NCI-H82 (cell line): ENCODE measurements around the gene AKAP12.
"Not testable (repeated sequence)": the region's sequence is repeated elsewhere in the genome, so short reads cannot be mapped to it uniquely, and the experiment has no call there.

Experiments
- DNase-seq: peaks from one replicate; lab custom pipeline; 2025; lab: John Stamatoyannopoulos, UW

The AKAP12 gene

DNA sequence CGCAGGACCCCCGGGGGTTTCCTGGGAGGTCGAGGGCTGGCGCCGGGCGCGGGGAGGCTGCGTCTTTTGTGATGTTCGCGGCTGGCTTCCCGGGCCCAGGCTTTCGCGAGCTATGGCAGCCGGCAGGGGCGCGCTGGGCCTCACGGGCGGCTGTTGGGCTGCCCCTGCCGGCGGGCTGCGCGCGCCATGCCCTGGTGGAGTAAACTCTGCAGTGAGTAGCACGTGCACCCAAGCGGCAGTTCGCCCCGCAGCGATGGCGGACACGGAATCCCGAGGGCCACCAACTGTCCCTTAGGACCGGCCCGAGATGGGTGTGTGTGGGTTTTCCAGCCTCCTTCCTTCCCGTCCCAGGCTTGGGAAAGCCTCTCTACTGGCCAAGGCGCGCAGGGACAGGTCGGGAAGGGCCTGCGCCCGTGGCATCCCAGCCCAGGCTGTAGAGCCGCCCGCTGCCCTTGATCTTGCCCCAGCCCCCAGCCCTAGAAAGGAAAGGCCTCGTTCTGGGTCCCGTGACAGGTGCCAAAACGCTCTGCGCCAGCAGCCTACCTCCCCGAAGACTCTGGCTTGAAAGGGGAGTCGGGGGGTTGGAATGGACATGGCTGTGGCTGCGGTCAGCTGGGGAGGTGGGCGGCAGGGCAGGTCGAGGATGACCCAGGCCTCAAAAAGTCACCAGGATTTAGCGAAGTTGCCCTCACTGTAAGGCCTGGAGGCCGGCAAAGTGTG lies 101.9 kb downstream of the AKAP12 start:
- DNase-seq = no peak

DNA sequence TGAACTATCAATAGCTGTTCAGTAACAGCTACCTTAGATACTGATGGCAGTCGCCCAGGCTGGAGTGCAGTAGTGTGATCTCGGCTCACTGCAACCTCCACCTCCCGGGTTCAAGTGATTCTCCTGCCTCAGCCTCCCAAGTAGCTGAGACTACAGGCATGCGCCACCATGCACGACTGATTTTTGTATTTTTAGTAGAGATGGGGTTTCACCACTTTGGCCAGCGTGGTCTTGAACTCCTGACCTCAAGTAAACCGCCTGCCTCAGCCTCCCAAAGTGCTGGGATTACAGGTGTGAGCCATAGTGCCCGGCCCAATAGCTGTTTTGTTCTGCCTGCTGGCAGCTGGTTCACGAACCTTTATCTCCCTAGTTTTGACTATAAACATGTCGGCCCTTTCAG lies 103.0 kb downstream of the AKAP12 start:
- DNase-seq = not testable (repeated sequence)

DNA sequence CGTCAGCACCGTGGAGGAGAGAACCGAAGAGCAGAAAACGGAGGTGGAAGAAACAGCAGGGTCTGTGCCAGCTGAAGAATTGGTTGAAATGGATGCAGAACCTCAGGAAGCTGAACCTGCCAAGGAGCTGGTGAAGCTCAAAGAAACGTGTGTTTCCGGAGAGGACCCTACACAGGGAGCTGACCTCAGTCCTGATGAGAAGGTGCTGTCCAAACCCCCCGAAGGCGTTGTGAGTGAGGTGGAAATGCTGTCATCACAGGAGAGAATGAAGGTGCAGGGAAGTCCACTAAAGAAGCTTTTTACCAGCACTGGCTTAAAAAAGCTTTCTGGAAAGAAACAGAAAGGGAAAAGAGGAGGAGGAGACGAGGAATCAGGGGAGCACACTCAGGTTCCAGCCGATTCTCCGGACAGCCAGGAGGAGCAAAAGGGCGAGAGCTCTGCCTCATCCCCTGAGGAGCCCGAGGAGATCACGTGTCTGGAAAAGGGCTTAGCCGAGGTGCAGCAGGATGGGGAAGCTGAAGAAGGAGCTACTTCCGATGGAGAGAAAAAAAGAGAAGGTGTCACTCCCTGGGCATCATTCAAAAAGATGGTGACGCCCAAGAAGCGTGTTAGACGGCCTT lies 110.0 kb downstream of the AKAP12 start:
- no peak for DNase-seq

DNA sequence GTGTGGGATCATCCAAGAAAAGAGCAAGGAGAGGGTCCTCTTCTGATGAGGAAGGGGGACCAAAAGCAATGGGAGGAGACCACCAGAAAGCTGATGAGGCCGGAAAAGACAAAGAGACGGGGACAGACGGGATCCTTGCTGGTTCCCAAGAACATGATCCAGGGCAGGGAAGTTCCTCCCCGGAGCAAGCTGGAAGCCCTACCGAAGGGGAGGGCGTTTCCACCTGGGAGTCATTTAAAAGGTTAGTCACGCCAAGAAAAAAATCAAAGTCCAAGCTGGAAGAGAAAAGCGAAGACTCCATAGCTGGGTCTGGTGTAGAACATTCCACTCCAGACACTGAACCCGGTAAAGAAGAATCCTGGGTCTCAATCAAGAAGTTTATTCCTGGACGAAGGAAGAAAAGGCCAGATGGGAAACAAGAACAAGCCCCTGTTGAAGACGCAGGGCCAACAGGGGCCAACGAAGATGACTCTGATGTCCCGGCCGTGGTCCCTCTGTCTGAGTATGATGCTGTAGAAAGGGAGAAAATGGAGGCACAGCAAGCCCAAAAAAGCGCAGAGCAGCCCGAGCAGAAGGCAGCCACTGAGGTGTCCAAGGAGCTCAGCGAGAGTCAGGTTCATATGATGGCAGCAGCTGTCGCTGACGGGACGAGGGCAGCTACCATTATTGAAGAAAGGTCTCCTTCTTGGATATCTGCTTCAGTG lies 110.8 kb downstream of the AKAP12 start:
- DNase-seq = no peak

DNA sequence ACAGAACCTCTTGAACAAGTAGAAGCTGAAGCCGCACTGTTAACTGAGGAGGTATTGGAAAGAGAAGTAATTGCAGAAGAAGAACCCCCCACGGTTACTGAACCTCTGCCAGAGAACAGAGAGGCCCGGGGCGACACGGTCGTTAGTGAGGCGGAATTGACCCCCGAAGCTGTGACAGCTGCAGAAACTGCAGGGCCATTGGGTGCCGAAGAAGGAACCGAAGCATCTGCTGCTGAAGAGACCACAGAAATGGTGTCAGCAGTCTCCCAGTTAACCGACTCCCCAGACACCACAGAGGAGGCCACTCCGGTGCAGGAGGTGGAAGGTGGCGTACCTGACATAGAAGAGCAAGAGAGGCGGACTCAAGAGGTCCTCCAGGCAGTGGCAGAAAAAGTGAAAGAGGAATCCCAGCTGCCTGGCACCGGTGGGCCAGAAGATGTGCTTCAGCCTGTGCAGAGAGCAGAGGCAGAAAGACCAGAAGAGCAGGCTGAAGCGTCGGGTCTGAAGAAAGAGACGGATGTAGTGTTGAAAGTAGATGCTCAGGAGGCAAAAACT lies 111.5 kb downstream of the AKAP12 start:
- no peak for DNase-seq

DNA sequence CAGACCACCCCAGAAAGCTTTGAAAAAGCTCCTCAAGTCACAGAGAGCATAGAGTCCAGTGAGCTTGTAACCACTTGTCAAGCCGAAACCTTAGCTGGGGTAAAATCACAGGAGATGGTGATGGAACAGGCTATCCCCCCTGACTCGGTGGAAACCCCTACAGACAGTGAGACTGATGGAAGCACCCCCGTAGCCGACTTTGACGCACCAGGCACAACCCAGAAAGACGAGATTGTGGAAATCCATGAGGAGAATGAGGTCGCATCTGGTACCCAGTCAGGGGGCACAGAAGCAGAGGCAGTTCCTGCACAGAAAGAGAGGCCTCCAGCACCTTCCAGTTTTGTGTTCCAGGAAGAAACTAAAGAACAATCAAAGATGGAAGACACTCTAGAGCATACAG lies 112.0 kb downstream of the AKAP12 start:
- no peak for DNase-seq

DNA sequence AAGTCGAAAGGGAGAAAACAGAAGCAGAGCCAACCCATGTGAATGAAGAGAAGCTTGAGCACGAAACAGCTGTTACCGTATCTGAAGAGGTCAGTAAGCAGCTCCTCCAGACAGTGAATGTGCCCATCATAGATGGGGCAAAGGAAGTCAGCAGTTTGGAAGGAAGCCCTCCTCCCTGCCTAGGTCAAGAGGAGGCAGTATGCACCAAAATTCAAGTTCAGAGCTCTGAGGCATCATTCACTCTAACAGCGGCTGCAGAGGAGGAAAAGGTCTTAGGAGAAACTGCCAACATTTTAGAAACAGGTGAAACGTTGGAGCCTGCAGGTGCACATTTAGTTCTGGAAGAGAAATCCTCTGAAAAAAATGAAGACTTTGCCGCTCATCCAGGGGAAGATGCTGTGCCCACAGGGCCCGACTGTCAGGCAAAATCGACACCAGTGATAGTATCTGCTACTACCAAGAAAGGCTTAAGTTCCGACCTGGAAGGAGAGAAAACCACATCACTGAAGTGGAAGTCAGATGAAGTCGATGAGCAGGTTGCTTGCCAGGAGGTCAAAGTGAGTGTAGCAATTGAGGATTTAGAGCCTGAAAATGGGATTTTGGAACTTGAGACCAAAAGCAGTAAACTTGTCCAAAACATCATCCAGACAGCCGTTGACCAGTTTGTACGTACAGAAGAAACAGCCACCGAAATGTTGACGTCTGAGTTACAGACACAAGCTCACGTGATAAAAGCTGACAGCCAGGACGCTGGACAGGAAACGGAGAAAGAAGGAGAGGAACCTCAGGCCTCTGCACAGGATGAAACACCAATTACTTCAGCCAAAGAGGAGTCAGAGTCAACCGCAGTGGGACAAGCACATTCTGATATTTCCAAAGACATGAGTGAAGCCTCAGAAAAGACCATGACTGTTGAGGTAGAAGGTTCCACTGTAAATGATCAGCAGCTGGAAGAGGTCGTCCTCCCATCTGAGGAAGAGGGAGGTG lies 112.9 kb downstream of the AKAP12 start:
- DNase-seq = no peak

DNA sequence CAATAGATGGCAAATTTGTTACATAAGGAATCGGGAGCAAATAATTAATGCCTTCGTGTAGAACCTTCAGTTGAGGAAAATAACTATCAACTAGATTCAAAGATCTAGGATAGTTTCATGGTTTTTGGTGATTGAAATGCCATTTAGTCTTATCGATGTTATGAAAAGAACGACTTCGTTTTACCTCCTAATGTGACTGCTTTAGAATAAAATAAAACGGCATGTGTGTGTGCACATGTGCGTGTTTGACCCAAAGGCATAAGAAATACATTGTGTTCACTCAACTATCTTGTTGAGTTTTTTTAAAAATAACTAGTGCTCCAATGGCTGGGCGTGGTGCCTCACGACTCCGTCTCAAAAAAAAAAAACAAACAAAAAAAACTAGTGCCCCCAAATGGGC lies 114.0 kb downstream of the AKAP12 start:
- DNase-seq = no peak

DNA sequence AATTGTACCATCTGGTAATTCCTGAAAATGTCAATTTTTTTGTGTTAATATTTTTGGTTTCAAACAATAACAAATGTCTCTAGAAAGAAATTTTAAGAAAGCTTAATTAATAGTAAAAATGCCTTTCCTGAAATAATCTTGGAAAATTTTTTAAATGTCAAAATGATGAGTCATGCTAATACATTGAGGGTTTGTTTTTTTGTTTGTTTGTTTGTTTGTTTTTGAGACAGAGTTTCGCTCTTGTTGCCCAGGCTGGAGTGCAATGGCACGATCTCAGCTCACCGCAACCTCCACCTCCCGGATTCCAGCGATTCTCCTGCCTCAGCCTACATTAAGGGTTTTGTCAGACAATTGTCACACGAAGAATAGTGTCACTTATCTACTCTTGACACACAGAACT lies 117.2 kb downstream of the AKAP12 start:
- not testable (repeated sequence) for DNase-seq

DNA sequence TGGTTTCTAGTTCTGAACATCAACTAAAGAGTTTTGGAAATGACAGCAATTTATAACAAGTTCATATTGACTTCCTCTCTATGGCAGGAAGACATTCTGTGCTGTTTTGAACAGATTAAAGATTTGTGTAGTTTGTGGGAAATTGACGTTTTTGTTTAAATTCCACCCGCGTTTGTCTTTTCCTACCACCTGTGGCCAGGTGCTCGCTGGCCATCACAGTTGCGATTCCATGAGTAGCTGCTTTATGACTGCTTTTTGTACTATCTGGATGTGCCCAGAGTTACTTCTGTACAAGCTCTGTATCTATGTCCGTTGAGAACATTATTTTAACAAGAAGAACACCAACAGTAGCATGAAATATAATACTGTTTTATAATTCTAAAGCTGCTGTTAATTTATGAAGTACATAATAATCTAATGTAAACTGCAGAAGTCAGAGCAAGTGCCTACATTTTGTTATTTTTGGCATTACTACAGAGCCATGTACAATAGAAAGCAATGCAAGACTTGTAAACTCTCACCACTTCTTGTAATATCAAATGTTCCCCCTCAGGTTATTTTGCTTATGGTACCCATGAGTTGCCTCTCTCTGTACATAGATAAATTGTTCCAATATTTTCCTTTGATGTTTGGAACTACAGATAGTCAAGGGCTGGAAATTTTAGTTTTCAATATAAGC lies 118.1 kb downstream of the AKAP12 start:
- DNase-seq = no peak

DNA sequence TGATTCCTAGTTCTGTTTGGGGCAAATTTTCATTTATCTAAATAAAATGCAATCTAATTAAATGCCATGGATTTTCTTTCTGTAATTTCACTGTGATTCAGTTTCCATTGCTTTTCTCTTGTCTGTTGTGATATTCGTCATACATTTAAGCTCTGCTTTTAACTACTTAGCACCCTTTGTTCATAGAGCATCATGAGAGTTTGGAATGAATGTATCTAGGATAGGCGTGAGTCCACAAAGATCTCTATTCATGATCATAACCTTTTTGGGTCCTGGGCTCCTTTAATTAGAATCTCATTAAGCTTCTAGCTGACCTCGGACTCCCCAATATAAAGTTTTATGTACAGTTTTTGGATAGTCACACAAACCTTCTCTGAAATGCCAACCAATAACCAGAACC lies 118.7 kb downstream of the AKAP12 start:
- no peak for DNase-seq

DNA sequence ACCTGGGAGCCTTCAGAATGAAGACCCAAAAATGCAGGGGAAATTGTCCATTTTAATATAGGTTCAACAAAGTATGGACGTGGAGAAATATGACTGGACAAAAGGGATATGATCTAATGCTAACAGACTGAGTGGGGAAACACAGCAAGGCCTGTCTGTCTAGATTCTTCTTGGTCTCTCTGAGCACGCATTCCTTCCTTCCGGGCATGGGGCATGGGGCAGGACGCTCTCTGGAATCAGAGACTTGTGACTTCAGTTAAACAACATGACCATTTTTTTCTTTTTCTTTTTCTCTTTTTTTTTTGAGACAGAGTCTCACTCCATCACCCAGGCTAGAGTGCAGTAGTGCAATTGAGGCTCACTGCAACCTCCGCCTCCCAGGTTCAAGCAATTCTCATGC lies 119.7 kb downstream of the AKAP12 start:
- DNase-seq = no peak

DNA sequence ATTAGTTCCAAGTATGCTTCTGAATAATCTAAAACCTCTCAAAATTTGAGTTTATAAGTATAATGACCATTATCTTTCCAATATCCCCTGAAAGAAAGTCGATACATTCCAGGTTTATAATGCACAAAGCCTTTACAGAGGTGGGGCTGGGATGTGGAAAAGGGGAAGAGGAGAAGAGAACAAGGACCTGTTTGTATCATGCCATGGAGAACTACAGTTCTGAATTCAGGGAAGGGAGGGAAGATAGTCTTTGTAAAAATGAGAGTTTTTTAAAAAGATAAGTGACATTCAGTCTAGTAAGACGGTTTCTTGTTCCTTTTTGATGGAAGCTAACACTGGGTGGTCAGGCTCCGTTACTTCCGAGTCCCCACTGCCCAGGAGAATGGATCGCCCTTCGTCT lies 125.5 kb downstream of the AKAP12 start:
- no peak for DNase-seq

DNA sequence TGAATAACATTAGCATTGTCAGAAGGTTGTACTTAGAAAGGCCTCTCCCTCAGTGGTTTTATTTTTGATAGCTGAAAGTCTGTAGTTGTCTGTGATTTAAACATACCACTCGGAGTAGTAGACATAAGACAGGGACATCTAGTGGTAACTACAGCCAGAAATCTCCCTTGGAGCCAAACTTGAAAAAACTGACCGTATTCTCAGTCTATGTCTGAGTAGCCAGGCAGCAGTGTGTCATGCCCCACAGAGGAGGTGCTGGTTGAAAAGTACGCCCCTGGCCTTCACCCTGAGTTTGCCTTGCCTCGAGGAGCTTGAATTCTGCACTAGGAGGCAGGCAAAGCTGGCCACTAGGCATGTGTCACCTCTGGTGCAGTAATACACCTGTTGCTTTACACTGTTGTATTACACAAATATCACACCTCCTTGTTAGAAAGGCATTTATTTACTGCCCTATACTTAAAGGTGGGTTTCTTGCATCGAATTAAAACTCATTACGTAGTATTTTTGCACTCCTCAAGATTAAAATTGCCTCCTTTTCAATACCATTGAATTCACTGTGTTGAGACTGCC lies 130.8 kb downstream of the AKAP12 start:
- no peak for DNase-seq

DNA sequence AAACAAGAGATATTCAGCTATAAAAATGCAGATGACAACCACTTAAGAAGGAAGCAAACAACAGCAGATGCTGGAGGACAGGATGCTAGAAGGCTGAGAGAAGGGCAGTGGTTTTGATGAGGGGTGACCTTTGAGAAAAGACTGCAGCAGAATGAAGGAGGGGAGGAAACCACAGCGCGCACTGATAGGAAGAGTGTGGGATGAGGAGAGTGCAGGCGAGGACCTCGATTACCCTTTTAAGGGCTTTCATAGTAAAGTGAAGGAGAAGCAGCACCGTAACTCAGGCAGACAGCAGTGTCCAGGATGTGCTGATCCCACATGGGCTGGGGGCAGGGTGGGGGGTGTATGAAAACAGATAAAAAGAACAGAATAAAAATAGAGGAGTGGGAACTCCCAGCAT lies 132.4 kb downstream of the AKAP12 start:
- no peak for DNase-seq

DNA sequence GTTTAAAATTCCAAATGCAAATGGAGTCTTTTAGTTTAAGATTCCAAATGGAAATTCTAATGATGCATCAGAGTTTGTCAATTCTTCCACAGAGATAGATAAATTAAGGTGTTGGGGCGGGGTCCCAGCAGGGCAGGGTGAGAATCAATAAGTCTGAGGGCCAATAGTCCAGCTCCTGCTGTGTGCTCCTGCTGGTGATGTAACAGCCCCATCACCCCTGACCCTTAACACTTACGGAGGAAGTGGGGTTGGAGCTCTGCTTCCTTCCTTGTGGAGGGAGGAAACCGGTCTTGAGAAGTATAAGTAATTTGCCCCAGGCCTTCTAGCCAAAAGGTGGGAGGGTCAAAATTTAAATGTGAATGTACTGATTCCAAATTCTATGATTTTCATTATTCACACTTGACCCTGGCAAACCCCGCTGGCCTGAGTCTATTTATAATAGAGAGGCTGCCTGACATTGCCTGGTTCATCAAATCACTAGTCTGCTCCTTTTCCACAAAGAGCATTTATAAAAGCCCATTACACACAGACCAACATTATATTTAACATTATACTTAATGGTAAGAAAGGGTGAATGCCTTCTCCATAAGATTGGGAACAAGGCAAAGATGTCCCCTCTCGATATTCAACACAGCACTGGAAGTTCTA lies 134.4 kb downstream of the AKAP12 start:
- no peak for DNase-seq

DNA sequence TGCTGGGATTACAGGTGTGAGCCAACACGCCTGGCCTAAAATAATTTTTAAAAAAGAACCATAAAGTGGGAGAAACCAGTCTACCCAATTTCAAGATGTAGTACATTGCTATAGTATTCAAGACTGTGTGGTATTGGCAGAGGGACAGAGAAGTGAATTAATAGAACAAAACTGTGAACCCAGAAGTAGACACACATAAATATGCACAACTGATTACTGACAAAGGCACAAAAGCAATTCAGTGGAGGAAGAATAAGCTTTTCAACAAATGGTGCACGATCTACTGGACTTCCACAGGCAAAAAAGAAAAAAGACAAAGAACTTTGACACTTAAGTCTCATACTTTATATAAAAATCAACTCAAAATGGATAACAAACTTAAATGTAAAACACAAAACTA lies 136.1 kb downstream of the AKAP12 start:
- no peak for DNase-seq

DNA sequence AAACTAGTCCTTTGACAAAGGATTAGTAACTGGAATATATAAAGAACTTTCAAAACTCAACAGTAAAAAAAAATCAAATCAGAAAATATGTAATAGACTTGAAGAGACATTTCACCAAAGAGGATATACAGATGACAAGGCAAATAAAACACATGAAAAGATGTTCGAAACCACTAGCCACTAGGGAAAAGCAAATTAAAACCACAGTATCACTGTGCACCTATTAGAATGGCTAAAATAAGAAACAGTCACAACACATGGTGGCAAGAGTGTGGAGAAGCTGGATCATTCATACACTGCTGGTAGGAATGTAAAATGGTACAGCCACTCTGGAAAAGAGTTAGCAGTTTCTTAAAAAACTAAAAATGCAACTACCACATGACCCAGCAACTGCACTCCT lies 136.7 kb downstream of the AKAP12 start:
- no peak for DNase-seq

DNA sequence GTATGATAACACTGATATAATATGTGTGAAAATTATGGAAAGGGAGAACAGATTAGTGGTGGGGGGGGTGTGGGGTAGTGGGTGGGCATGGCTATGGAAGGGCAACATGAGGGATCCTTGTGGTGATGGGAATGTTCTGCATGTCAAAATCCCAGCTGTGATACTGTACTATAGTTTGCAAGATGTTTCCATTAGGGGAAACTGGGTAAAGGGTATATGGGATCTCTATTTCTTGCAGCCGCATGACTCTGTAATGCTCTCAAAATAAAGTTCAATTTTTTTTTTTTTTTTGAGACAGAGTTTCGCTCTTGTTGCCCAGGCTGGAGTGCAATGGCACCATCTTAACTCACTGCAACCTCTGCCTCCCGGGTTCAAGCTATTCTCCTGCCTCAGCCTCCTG lies 137.3 kb downstream of the AKAP12 start:
- DNase-seq = no peak
